Astrocyte of the cerebellum (primary cell): ENCODE results near the gene RUNX2.

Experiments used
- DNase-seq: peaks from one replicate; pipeline ENCODE4 v3.0.0-alpha.2; 2011; ENCODE audit warnings: low read depth
- H3K4me3 ChIP-seq: 2 replicates; pipeline ENCODE4 v1.5.1; 2011; ENCODE audit warnings: mild to moderate bottlenecking, low read depth, low read length, moderate library complexity
- in situ Hi-C: cut with HindIII; loops from 2 replicates; pipeline ENCODE4 v1.10.0; 2017; ENCODE audit warnings: low sequenced_read_pairs
- TF ChIP-seq, protein P1 (sequence below): IDR thresholded peaks from 2 replicates; pipeline ENCODE4 v1.5.1; 2012; ENCODE audit warnings: low read length, low read depth, moderate library complexity, mild to moderate bottlenecking; ENCODE audit errors: missing control alignments

The RUNX2 gene

DNA sequence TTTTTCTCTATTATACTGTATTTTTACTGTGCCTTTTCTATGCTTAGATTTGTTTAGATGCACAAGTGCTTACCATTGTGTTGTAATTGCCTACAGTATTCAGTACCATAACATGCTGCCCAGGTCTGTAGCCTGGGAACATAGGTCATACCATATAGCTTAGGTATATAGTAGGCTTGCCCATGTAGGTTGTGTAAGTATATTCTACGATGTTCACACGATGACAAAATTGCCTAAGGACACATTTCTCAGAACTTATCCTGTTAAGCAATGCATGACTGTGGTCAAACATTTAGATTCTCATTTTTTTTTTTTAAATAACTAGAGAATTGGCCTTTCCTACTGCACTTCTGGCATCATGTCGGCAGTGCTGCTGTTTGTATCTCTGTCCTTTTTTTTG is 303.3 kb downstream of the RUNX2 start:
- in situ Hi-C loops = no loop called here
- DNase-seq = no peak
- no peak overlapping the region for H3K4me3 ChIP-seq
- TF ChIP-seq, protein P1, sequence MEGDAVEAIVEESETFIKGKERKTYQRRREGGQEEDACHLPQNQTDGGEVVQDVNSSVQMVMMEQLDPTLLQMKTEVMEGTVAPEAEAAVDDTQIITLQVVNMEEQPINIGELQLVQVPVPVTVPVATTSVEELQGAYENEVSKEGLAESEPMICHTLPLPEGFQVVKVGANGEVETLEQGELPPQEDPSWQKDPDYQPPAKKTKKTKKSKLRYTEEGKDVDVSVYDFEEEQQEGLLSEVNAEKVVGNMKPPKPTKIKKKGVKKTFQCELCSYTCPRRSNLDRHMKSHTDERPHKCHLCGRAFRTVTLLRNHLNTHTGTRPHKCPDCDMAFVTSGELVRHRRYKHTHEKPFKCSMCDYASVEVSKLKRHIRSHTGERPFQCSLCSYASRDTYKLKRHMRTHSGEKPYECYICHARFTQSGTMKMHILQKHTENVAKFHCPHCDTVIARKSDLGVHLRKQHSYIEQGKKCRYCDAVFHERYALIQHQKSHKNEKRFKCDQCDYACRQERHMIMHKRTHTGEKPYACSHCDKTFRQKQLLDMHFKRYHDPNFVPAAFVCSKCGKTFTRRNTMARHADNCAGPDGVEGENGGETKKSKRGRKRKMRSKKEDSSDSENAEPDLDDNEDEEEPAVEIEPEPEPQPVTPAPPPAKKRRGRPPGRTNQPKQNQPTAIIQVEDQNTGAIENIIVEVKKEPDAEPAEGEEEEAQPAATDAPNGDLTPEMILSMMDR = no peak

DNA sequence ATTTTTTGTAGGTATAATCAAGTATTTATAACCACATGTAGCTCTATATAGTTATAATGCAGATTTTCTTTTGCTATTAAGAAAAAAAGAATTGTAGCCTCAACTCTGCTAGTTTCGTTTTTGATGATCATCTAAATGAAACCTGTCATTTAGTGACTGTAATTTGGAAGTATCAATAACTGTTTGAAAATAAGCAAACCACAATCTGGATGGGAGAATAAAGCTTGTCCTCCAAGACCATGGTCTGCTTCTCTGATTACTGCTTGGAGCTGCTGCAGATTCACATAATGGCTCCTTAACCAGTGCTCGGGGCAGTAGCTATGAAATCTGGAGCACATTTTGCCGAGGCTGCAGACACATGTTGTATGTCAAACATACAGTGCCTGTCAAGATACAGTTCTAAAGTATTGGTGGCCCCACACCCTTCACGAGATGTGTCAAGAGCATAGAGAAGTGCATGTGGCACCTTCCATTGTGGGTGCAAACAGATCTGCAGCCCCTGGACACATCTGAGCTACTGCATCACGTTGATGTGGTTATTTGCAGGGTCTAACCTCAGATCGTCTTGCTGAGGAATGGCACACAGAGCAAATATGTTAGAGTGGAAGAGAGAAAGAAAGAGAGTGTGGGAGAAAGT is 305.3 kb downstream of the RUNX2 start:
- in situ Hi-C loops = no loop called here
- TF ChIP-seq, protein P1 = no peak
- no peak for DNase-seq
- H3K4me3 ChIP-seq = no peak overlapping the region

DNA sequence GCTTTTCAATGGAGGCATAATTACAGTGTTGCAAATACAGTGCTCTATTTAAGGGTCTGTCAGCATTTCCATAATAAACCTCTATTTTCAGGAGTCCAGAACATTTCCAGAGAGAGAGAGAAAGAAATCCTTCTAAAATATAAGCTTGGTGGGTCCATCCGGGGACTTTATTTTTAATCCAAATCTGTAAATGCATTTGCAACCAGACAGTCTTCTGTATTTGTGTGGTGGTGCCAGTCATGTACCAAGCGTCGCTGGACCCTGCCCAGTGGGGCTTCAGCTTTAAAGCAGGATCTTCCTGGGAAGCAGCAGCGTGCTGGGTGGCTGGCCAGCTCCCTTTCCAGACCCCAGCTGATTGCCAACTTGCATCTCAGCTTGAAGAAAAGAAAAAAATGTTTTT is 306.1 kb downstream of the RUNX2 start:
- TF ChIP-seq, protein P1 = no peak
- in situ Hi-C loops = no loop called here

DNA sequence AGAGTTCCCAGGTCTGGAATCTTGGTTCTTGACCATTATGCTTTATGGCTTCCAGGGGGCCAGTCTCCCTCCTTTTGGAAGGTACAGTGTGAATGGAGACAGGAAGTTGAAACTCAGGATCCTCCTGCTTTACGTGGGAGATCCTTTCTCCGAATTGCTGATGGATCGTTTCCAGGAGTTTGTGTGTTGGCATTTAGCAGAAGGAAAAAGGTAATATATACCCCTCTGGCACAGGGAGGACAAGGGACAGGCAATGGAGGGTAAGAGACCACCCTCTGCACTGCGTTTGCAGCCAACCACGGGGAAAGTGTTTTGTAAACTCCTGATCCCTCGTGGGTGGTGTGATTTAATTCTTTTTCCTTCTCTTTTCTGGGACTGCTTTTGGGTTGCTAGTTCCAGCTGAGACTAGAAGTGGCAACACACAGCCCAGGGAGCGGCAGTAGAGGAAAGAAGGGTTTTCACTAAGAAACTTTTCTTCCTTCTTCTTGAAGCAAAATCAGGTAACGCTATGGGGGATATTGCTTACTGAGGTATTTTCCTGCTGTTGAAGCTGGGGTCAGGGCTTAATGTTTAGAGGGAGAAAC is 307.2 kb downstream of the RUNX2 start:
- TF ChIP-seq, protein P1 = no peak
- no peak overlapping the region for H3K4me3 ChIP-seq
- in situ Hi-C loops = no loop called here
- DNase-seq = no peak

More for the DNA sequence above, 306.1 kb downstream of the RUNX2 start:
- no peak for DNase-seq
- H3K4me3 ChIP-seq = no peak overlapping the region

DNA sequence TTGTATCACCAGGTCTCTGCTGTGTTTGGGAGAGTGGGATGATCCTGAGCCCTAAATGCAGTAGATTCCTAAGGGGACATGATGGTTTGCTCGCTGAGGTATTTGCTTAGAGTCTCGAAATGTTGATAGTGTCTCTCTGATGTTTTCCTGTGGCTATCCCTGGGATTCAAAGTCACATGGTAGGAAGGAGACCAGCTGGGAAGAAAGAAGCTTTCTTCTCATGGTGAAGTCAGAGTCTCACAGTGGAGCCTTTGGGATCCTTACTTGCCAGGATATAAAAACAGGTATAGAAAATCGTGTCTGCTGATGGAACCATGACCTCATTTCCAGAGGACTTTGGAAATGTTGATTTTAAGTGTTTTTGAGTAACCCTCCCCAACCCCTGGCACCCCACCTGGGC is 308.9 kb downstream of the RUNX2 start:
- no peak overlapping the region for H3K4me3 ChIP-seq
- in situ Hi-C loops = no loop called here
- TF ChIP-seq, protein P1 = no peak

DNA sequence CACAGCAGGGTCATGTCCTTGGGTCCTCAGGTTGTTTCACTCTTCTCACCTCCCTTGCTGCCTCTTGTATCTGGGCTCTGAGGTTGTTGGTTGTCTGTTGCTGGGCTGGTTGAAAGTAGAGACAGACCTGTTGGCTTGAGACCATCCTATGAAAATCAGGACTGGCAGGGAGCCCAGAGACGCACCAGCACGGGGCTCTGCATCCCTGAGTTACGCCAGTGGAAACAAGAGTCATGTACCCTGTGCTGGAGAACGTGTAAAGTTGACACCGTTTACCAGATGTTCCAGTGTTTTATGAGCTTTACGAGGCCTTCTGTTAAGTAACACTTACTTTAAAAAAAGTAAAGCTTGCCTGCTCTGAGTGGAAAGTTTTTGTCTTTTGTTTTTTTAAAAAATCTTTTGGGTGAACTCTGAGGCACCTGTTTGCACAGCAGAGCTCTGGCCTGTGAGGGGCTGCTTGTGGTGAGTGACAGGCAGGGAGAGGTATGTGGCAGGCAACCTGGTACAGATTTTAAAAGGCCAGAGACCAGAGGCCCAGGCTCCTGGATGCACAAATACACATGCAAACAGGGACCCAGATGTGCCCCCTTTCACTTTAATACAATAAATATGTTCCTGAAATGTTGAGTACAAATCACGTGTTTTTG is 309.6 kb downstream of the RUNX2 start:
- no peak for DNase-seq
- H3K4me3 ChIP-seq = no peak overlapping the region
- in situ Hi-C loops = no loop called here
- TF ChIP-seq, protein P1 = no peak

More for the DNA sequence above, 308.9 kb downstream of the RUNX2 start:
- DNase-seq = no peak
